Measurements from ENCODE around the gene FOXC2. TPM values are rescaled to one million over a fixed set of nuclear protein-coding genes. Genes with fewer than 3 reads are reported as not detected.
A peak's percentile ranks its signal among the peaks of the same experiment; 100 is the strongest.

The FOXC2 gene
- total and polyA plus RNA-seq, 7 donors, result under 0.01 to 0.81 (median 0.39) TPM; not detected in 1

DNA sequence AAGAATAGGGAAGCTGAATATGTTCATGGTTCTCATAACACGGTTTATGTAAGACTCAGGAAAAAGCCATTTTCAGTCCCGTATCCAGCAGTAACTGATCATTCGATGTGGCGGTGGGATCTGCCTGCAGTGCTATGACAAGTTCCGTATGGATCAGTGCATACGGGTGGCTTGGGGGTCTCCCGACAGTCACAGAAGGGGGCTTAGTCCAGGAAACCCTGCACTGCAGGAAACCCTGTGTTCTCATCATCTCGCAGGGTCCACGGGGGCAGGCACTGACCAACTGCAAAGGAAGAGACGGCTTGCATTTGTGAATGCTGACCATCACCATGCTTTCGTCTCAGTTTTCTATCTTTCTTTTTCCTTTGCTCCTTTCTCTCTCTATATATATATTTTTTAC is 19.3 kb upstream of the FOXC2 start:
- TF ChIP-seq POLR2A (IDR thresholded peaks at IDR 0.05), result no peak
- Histone ChIP-seq H3K4me3 (no peak overlapping the region), H3K9me3 (no peaks in the 10 kb centered on the region), H3K36me3 (peaks cover 0 to 89% (median 27%) of the 10 kb centered on the region in 4 donors), H3K4me1 (no peaks in the 10 kb centered on the region), H3K27ac (no peak overlapping the region), H3K27me3 (no peaks in the 10 kb centered on the region)
- WGBS, 2 donors, result 96 to 97% methylated on average over 11 of the region's 11 CpGs
- peak; percentile 57 for DNase-seq
- intact Hi-C loops (cut with DNase I), result no loop called here

GRCh38 chr16:86549076-86549892 is 17.3 kb upstream of the FOXC2 start:
- Histone ChIP-seq H3K27ac (no peak overlapping the region), H3K36me3 (peaks cover 0 to 72% (median 22%) of the 10 kb centered on the region in 4 donors), H3K9me3 (no peaks in the 10 kb centered on the region), H3K4me1 (peaks cover 0 to 11% (median 4%) of the 10 kb centered on the region in 4 donors), H3K27me3 (no peaks in the 10 kb centered on the region), H3K4me3 (no peak overlapping the region)
- 76 to 86% methylated on average over 8 of the region's 8 CpGs for WGBS, 2 donors
- intact Hi-C loops (cut with DNase I), result no loop called here
- TF ChIP-seq, protein P1, sequence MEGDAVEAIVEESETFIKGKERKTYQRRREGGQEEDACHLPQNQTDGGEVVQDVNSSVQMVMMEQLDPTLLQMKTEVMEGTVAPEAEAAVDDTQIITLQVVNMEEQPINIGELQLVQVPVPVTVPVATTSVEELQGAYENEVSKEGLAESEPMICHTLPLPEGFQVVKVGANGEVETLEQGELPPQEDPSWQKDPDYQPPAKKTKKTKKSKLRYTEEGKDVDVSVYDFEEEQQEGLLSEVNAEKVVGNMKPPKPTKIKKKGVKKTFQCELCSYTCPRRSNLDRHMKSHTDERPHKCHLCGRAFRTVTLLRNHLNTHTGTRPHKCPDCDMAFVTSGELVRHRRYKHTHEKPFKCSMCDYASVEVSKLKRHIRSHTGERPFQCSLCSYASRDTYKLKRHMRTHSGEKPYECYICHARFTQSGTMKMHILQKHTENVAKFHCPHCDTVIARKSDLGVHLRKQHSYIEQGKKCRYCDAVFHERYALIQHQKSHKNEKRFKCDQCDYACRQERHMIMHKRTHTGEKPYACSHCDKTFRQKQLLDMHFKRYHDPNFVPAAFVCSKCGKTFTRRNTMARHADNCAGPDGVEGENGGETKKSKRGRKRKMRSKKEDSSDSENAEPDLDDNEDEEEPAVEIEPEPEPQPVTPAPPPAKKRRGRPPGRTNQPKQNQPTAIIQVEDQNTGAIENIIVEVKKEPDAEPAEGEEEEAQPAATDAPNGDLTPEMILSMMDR (IDR thresholded peaks at IDR 0.05), result no peak
- no peak for TF ChIP-seq EP300 (IDR thresholded peaks at IDR 0.05)
- no peak for TF ChIP-seq POLR2AphosphoS5 (IDR thresholded peaks at IDR 0.05)
- no peak for TF ChIP-seq POLR2A (IDR thresholded peaks at IDR 0.05)
- DNase-seq, result peak; percentile 40

DNA sequence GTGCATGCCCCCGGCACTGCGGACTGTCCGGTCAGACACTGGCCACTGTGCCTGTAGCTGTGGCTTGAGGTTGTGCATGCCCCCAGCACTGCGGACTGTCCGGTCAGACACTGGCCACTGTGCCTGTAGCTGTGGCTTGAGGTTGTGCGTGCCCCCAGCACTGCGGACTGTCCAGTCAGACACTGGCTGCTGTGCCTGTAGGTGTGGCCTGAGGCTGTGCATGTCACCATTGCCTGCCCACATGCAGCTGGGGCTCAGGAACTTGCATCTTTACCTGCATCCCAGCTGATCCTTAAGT is 16.8 kb upstream of the FOXC2 start:
- peak; percentile 36 for DNase-seq
- Histone ChIP-seq H3K9me3 (no peaks in the 10 kb centered on the region), H3K27ac (no peak overlapping the region), H3K4me3 (no peak overlapping the region), H3K27me3 (no peaks in the 10 kb centered on the region), H3K4me1 (peaks cover 0 to 13% (median 7%) of the 10 kb centered on the region in 4 donors), H3K36me3 (peaks cover 0 to 66% (median 22%) of the 10 kb centered on the region in 4 donors)
- 98% methylated on average over 7 of the region's 7 CpGs for WGBS, 2 donors
- intact Hi-C loops (cut with DNase I), result loop anchor here (10.0 kb wide), 1 partner anchor 835 kb away; the partner anchor contains the start of gene FBXO31
- TF ChIP-seq, protein P1 (IDR thresholded peaks at IDR 0.05), result no peak
- TF ChIP-seq POLR2AphosphoS5 (IDR thresholded peaks at IDR 0.05) (no peak), POLR2A (IDR thresholded peaks at IDR 0.05) (no peak), EP300 (IDR thresholded peaks at IDR 0.05) (no peak)

DNA sequence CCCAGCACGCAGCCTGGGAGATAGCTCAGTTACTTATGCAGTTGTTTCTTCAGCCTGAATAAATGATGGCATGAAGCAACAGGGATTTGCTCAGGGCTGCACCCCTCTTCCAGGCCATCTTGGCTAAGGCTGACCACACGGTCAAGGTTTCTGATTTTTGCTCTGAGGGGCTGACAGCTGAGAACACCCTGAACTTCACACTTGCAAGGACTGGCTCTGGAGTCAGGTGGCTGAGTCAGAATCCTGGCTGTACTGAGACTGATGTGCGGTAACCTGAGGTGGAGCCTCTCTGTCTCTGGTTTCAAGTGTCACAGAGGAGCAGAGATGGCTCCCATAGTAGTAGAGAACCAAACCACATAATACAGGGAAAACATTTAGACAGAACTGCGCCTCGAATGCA is 16.3 kb upstream of the FOXC2 start:
- no peak overlapping the region for H3K27ac ChIP-seq
- TF ChIP-seq, protein P1 (IDR thresholded peaks at IDR 0.05), result no peak
- TF ChIP-seq POLR2A (IDR thresholded peaks at IDR 0.05) (no peak), EP300 (IDR thresholded peaks at IDR 0.05) (no peak)
- no peaks in the 10 kb centered on the region for H3K9me3 ChIP-seq
- H3K4me3 ChIP-seq, result no peak overlapping the region
- intact Hi-C loops (cut with DNase I), result loop anchor here (10.0 kb wide), 1 partner anchor 835 kb away; the partner anchor contains the start of gene FBXO31
- H3K36me3 ChIP-seq, result peaks cover 0 to 62% (median 19%) of the 10 kb centered on the region in 4 donors
- WGBS, 2 donors, result 95% methylated on average over 5 of the region's 5 CpGs
- H3K27me3 ChIP-seq, result no peaks in the 10 kb centered on the region
- H3K4me1 ChIP-seq, result peaks cover under 1 to 14% (median 8%) of the 10 kb centered on the region in 4 donors
- DNase-seq, result peak; percentile 17

GRCh38 chr16:86553356-86553755 is 13.3 kb upstream of the FOXC2 start:
- H3K4me3 ChIP-seq, result no peak overlapping the region
- DNase-seq, result peak; percentile 59
- H3K4me1 ChIP-seq, result peaks cover 2 to 22% (median 13%) of the 10 kb centered on the region in 4 donors
- H3K27me3 ChIP-seq, result no peaks in the 10 kb centered on the region
- TF ChIP-seq POLR2AphosphoS5 (IDR thresholded peaks at IDR 0.05) (no peak), EP300 (IDR thresholded peaks at IDR 0.05) (no peak), POLR2A (IDR thresholded peaks at IDR 0.05) (no peak)
- TF ChIP-seq, protein P1 (IDR thresholded peaks at IDR 0.05), result no peak
- no peaks in the 10 kb centered on the region for H3K9me3 ChIP-seq
- intact Hi-C loops (cut with DNase I), result loop anchor here (10.0 kb wide), 1 partner anchor 831 kb away; the partner anchor contains the start of gene FBXO31
- WGBS, 2 donors, result 97% methylated on average over 22 of the region's 22 CpGs
- H3K27ac ChIP-seq, result no peak overlapping the region
- peaks cover 0 to 33% (median 6%) of the 10 kb centered on the region in 4 donors for H3K36me3 ChIP-seq

All from sigmoid colon (tissue), 7 donors.